Breast epithelium (tissue), 3 donors: ENCODE measurements around the gene HSPB7.

ENCODE experiments used
- CTCF ChIP-seq, 3 donors: fragments of 450-650 bp; IDR thresholded peaks; one replicate each; pipeline ENCODE4 v1.5.1; 2016 to 2017; ENCODE audit warnings: antibody characterized with exemption in 3 of 3, mild to moderate bottlenecking in 3 of 3, moderate library complexity in 3 of 3
- POLR2AphosphoS5 ChIP-seq, 3 donors: sonication (generic); formaldehyde crosslinking; IDR thresholded peaks; one replicate each; pipeline ENCODE4 v1.6.1; 2017; ENCODE audit warnings: antibody characterized with exemption in 3 of 3

GRCh38 chr1:15969321-15969880 is 48.4 kb downstream of the HSPB7 start:
- no peak for TF ChIP-seq CTCF (IDR thresholded peaks at IDR 0.05)
- TF ChIP-seq POLR2AphosphoS5 (IDR thresholded peaks at IDR 0.05) = no peak
